WERI-Rb-1 (cell line): ENCODE measurements around the gene LRFN4.

Source experiments
- DNase-seq: peaks from one replicate; pipeline ENCODE4 v3.0.0-alpha.2; 2020
- H3K27ac ChIP-seq: fragments of 250-450 bp; sonication (Bioruptor Pico); 2 replicates; pipeline ENCODE4 v1.5.1; 2020; ENCODE audit warnings: mild to moderate bottlenecking, moderate library complexity
- H3K27me3 ChIP-seq: fragments of 250-450 bp; sonication (Bioruptor Pico); 2 replicates; pipeline ENCODE4 v1.5.1; 2021; ENCODE audit warnings: mild to moderate bottlenecking, low read depth, moderate library complexity; ENCODE audit not compliant: insufficient read depth, severe bottlenecking
- H3K36me3 ChIP-seq: fragments of 250-450 bp; sonication (Bioruptor Pico); 2 replicates; pipeline ENCODE4 v1.5.1; 2020; ENCODE audit warnings: mild to moderate bottlenecking, moderate library complexity
- H3K4me3 ChIP-seq: 2 replicates; pipeline ENCODE4 v1.5.1; 2011; ENCODE audit warnings: low read depth, mild to moderate bottlenecking, control low read depth, low read length
- H3K9me3 ChIP-seq: fragments of 250-450 bp; sonication (Bioruptor Pico); 2 replicates; pipeline ENCODE4 v1.5.1; 2021; ENCODE audit warnings: mild to moderate bottlenecking, moderate library complexity; ENCODE audit not compliant: severe bottlenecking
- CTCF ChIP-seq: IDR thresholded peaks from 2 replicates; pipeline ENCODE4 v1.5.1; 2011; ENCODE audit warnings: low read depth, mild to moderate bottlenecking, control low read depth, inconsistent platforms, low read length

The LRFN4 gene

GRCh38 chr11:66858186-66858938, 1.5 kb downstream of the LRFN4 start:
- no peak for TF ChIP-seq CTCF
- H3K27ac ChIP-seq: no peak overlapping the region
- peaks cover 5% of the 10 kb centered on the region; the same call in 1 of the 2 replicates for H3K36me3 ChIP-seq
- H3K9me3 ChIP-seq: no peaks in the 10 kb centered on the region
- H3K4me3 ChIP-seq: no peak overlapping the region
- DNase-seq: no peak
- H3K27me3 ChIP-seq: no peaks in the 10 kb centered on the region

DNA sequence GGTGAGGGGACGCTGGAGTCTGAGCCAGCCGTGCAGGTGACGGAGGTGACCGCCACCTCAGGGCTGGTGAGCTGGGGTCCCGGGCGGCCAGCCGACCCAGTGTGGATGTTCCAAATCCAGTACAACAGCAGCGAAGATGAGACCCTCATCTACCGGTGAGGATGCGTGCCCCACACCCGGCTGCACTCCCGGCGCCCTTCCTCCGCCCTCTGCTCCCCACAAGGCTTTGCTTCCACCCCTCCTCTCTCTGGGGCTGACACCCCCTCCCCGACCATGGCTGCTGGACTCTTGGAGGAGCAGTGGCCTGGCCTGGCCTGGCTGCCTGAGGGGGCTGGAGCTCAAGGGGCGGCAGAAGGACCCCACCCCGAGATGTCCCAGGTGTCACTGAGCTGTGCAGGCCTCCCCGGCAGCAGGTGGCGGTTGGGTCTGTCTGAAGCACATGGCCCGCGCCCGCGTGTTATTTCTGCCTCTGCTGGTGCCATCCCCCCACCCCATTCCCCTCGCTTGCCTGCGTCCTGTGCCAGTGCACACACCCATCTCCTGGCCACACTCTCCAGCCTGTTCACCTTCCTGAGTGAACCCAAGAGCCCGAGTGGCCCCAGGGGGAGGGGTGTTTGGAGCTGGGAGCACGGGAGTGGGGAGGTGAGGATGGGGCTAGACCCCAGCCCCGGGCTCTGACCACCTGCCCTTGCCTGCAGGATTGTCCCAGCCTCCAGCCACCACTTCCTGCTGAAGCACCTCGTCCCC, 2.2 kb downstream of the LRFN4 start:
- Histone ChIP-seq H3K4me3 (no peak overlapping the region), H3K36me3 (peaks cover 5% of the 10 kb centered on the region; the same call in 1 of the 2 replicates)
- DNase-seq: no peak

DNA sequence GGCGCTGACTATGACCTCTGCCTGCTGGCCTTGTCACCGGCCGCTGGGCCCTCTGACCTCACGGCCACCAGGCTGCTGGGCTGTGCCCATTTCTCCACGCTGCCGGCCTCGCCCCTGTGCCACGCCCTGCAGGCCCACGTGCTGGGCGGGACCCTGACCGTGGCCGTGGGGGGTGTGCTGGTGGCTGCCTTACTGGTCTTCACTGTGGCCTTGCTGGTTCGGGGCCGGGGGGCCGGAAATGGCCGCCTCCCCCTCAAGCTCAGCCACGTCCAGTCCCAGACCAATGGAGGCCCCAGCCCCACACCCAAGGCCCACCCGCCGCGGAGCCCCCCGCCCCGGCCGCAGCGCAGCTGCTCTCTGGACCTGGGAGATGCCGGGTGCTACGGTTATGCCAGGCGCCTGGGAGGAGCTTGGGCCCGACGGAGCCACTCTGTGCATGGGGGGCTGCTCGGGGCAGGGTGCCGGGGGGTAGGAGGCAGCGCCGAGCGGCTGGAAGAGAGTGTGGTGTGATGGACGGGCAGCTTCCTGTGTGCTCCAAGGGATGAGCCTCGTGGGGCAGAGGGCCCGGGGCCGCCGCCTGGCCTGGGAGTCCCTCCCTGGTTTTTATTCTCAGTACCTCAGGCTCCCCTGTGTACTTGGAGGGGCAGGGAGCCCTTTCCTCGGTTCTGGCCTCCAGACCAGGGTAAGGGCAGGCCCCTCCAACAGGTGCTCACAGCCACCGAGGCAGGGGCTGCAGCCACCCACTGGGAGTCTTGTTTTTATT, 3.0 kb downstream of the LRFN4 start:
- no peak for DNase-seq
- Histone ChIP-seq H3K27me3 (no peaks in the 10 kb centered on the region), H3K27ac (no peak overlapping the region), H3K9me3 (no peaks in the 10 kb centered on the region), H3K36me3 (peaks cover 5% of the 10 kb centered on the region; the same call in 1 of the 2 replicates), H3K4me3 (no peak overlapping the region)
- TF ChIP-seq CTCF: no peak

More for the DNA sequence above, 2.2 kb downstream of the LRFN4 start:
- Histone ChIP-seq H3K9me3 (no peaks in the 10 kb centered on the region), H3K27me3 (no peaks in the 10 kb centered on the region), H3K27ac (no peak overlapping the region)
- no peak for TF ChIP-seq CTCF

GRCh38 chr11:66860449-66860831, 3.6 kb downstream of the LRFN4 start:
- no peak overlapping the region for H3K4me3 ChIP-seq
- no peak for DNase-seq
- peaks cover 5% of the 10 kb centered on the region; the same call in 1 of the 2 replicates for H3K36me3 ChIP-seq
- H3K27me3 ChIP-seq: no peaks in the 10 kb centered on the region
- no peaks in the 10 kb centered on the region for H3K9me3 ChIP-seq
- no peak for TF ChIP-seq CTCF
- H3K27ac ChIP-seq: no peak overlapping the region

- Histone ChIP-seq H3K27me3 (no peaks in the 10 kb centered on the region), H3K27ac (no peak overlapping the region), H3K4me3 (no peak overlapping the region), H3K9me3 (no peaks in the 10 kb centered on the region), H3K36me3 (peaks cover 8% of the 10 kb centered on the region)
- no peak for TF ChIP-seq CTCF
- DNase-seq: no peak
These were observed 4.3 kb downstream of the LRFN4 start for GRCh38 chr11:66861038-66861773.
